Uterus (tissue), 2 donors: ENCODE measurements around the gene GBGT1.

Experiments
- CTCF ChIP-seq, 4 experiments: fragments of 200-600 bp in 2 of 4; fragments of 450-650 bp in 2 of 4; sonication (generic) in 2 of 4; IDR thresholded peaks; one replicate each; pipeline ENCODE4 v1.5.1; 2016 to 2019; ENCODE audit warnings: antibody characterized with exemption in 4 of 4, mild to moderate bottlenecking in 2 of 4, moderate library complexity in 1 of 4
- POLR2A ChIP-seq, 2 donors: fragments of 450-650 bp; IDR thresholded peaks; one replicate each; pipeline ENCODE4 v1.6.1; 2016; ENCODE audit warnings: antibody characterized with exemption in 2 of 2, mild to moderate bottlenecking in 1 of 2, moderate library complexity in 1 of 2

- TF ChIP-seq CTCF (IDR thresholded peaks at IDR 0.05): no peak
- TF ChIP-seq POLR2A (IDR thresholded peaks at IDR 0.05): no peak
Measured at GRCh38 chr9:133186736-133187135, 23.0 kb upstream of the GBGT1 start.
